Measurements from ENCODE around the gene COL9A1.

The COL9A1 gene

DNA sequence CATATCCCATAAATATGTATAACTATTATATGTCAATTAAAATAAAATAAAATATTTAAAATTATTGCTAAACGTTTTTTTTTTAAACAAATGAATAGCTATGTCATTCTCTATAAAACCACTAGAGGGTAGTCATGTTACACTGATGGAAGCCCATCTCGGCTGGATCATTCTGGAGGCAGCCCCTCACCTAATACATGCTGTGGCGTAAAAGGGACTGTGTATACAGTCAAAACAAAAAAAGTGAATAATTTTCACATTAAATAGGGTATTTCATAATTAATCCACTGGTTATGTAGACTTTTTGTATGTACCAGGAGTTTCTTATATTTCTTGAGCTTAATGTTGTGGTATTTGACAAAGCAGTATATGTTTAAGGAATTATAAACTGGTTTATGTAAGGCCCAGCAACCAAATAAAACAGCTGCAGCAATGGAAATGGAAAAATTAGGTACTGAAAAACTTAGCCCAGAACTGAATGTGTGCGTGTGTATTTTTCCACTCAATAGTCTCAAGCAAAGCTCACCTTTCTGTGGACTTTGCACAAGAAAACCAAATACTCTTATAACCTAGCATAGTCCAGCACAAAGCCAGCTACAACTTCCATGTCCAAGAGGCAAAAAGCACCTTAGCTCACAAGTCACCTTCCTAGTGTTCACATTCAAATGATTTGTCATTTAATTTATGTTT is 81.7 kb downstream of the COL9A1 start:
- Histone ChIP-seq H3K4me3 (ENCODE audit: low read length) (no peak overlapping the region), H3K27ac (ENCODE audit: low read depth, low read length) (no peak overlapping the region), H3K4me1 (ENCODE audit: control insufficient read depth, low read length) (no peaks in the 10 kb centered on the region), H3K79me2 (ENCODE audit: control insufficient read depth, low read length) (no peaks in the 10 kb centered on the region), H3K9me2 (replicated peaks; ENCODE audit: control insufficient read depth, low read length) (no peaks in the 10 kb centered on the region), H3K4me2 (ENCODE audit: low read length) (no peak overlapping the region), H3K36me3 (ENCODE audit: control insufficient read depth, low read length) (no peaks in the 10 kb centered on the region), H3F3A (ENCODE audit: control insufficient read depth, insufficient read depth) (no peaks in the 10 kb centered on the region), H4K20me1 (ENCODE audit: control insufficient read depth, insufficient read depth, low read depth, low read length) (no peaks in the 10 kb centered on the region), H3K27me3 (ENCODE audit: control insufficient read depth, low read length) (peaks cover 5% of the 10 kb centered on the region; the same call in 1 of the 2 replicates), H3K9me3 (ENCODE audit: control insufficient read depth, insufficient read depth, low read length) (no peaks in the 10 kb centered on the region)
- TF ChIP-seq, protein P1, sequence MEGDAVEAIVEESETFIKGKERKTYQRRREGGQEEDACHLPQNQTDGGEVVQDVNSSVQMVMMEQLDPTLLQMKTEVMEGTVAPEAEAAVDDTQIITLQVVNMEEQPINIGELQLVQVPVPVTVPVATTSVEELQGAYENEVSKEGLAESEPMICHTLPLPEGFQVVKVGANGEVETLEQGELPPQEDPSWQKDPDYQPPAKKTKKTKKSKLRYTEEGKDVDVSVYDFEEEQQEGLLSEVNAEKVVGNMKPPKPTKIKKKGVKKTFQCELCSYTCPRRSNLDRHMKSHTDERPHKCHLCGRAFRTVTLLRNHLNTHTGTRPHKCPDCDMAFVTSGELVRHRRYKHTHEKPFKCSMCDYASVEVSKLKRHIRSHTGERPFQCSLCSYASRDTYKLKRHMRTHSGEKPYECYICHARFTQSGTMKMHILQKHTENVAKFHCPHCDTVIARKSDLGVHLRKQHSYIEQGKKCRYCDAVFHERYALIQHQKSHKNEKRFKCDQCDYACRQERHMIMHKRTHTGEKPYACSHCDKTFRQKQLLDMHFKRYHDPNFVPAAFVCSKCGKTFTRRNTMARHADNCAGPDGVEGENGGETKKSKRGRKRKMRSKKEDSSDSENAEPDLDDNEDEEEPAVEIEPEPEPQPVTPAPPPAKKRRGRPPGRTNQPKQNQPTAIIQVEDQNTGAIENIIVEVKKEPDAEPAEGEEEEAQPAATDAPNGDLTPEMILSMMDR (IDR thresholded peaks at IDR 0.05; ENCODE audit: low read depth, low read length, poor library complexity, severe bottlenecking), result peak; percentile 58
- no peak for TF ChIP-seq EZH2phosphoT487 (IDR thresholded peaks at IDR 0.05; ENCODE audit: borderline replicate concordance, low read length)

DNA sequence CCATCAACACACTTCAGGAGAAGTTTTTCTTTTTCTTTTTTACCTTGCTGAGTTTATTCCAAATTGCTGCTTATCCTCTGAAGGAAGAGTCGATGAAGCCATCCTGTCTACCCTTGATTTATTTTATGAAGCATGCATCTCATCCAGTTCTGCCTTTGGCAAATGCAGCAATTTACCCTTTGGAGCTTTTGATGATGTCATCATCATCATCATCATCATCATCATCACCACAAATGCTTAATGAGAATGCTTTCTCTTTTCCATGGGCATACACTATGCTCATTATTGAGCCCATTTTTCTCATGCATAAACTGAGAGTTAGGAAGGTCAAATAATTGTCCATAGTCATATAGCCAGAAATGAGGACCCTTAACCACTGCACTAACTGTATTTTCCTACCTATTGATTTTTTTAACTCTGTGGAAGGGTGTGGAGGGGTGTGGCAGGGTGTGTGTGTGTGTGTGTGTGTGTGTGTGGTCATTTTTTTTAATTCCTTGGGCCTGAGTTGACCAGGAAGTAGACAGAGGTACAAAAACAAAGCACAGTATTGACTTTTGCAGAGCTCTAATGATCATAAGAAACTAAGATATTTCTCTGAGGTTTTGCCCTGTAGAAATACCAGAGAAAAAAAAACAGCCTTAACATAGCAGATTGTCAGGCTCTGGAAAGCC is 82.8 kb downstream of the COL9A1 start:
- no peaks in the 10 kb centered on the region for H3K9me3 ChIP-seq (ENCODE audit: control insufficient read depth, insufficient read depth, low read length)
- no peaks in the 10 kb centered on the region for H4K20me1 ChIP-seq (ENCODE audit: control insufficient read depth, insufficient read depth, low read depth, low read length)
- no peak overlapping the region for H3K4me3 ChIP-seq (ENCODE audit: low read length)
- no peak overlapping the region for H3K27ac ChIP-seq (ENCODE audit: low read depth, low read length)
- no peaks in the 10 kb centered on the region for H3K4me1 ChIP-seq (ENCODE audit: control insufficient read depth, low read length)
- H3F3A ChIP-seq (ENCODE audit: control insufficient read depth, insufficient read depth), result no peaks in the 10 kb centered on the region
- H3K36me3 ChIP-seq (ENCODE audit: control insufficient read depth, low read length), result no peaks in the 10 kb centered on the region
- H3K4me2 ChIP-seq (ENCODE audit: low read length), result no peak overlapping the region
- TF ChIP-seq, protein P1 (IDR thresholded peaks at IDR 0.05; ENCODE audit: low read depth, low read length, poor library complexity, severe bottlenecking), result no peak
- no peak for TF ChIP-seq EZH2phosphoT487 (IDR thresholded peaks at IDR 0.05; ENCODE audit: borderline replicate concordance, low read length)
- peaks cover 5% of the 10 kb centered on the region; the same call in 1 of the 2 replicates for H3K27me3 ChIP-seq (ENCODE audit: control insufficient read depth, low read length)
- no peaks in the 10 kb centered on the region for H3K79me2 ChIP-seq (ENCODE audit: control insufficient read depth, low read length)
- no peaks in the 10 kb centered on the region for H3K9me2 ChIP-seq (replicated peaks; ENCODE audit: control insufficient read depth, low read length)

DNA sequence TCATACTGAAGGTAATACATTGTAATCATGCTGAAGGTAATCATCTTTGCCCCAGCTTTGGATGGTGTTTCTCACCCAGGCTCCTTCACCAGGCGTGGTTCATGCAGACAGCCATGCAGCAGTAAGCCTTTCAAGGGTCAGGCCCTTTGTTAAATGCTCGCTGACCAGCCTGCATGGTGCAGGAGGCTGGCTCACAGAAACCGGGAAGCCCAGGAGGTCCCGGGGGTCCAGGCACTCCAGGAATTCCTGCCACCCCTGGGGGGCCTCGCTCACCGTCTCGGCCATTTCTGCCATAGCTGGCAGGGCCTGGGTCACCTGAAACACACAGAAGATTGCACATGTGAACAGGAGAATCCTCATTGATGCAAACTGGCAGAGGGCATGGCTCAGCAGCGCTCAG is 86.1 kb downstream of the COL9A1 start:
- Histone ChIP-seq H3K36me3 (ENCODE audit: control insufficient read depth, low read length) (no peaks in the 10 kb centered on the region), H3K27ac (ENCODE audit: low read depth, low read length) (no peak overlapping the region), H4K20me1 (ENCODE audit: control insufficient read depth, insufficient read depth, low read depth, low read length) (no peaks in the 10 kb centered on the region), H3K9me2 (replicated peaks; ENCODE audit: control insufficient read depth, low read length) (no peaks in the 10 kb centered on the region), H3K79me2 (ENCODE audit: control insufficient read depth, low read length) (no peaks in the 10 kb centered on the region), H3K4me3 (ENCODE audit: low read length) (no peak overlapping the region), H3F3A (ENCODE audit: control insufficient read depth, insufficient read depth) (no peaks in the 10 kb centered on the region), H3K27me3 (ENCODE audit: control insufficient read depth, low read length) (peaks cover 8% of the 10 kb centered on the region; the same call in 1 of the 2 replicates), H3K9me3 (ENCODE audit: control insufficient read depth, insufficient read depth, low read length) (no peaks in the 10 kb centered on the region), H3K4me2 (ENCODE audit: low read length) (no peak overlapping the region), H3K4me1 (ENCODE audit: control insufficient read depth, low read length) (no peaks in the 10 kb centered on the region)
- TF ChIP-seq, protein P1 (IDR thresholded peaks at IDR 0.05; ENCODE audit: low read depth, low read length, poor library complexity, severe bottlenecking), result no peak
- TF ChIP-seq EZH2phosphoT487 (IDR thresholded peaks at IDR 0.05; ENCODE audit: borderline replicate concordance, low read length), result no peak
